ENCODE results near the gene POLG2. TPM values are rescaled to one million over a fixed set of nuclear protein-coding genes. Genes with fewer than 3 reads are reported as not detected.
"Not testable (repeated sequence)": the region's sequence is repeated elsewhere in the genome, so short reads cannot be mapped to it uniquely, and the experiment has no call there.

Gene POLG2
- total and polyA plus RNA-seq, 10 of the 15 experiments (the other 5 are each of a cell fraction or from before 2014, with no cell fraction given), result 10.2 to 27.7 (median 22.2) TPM

DNA sequence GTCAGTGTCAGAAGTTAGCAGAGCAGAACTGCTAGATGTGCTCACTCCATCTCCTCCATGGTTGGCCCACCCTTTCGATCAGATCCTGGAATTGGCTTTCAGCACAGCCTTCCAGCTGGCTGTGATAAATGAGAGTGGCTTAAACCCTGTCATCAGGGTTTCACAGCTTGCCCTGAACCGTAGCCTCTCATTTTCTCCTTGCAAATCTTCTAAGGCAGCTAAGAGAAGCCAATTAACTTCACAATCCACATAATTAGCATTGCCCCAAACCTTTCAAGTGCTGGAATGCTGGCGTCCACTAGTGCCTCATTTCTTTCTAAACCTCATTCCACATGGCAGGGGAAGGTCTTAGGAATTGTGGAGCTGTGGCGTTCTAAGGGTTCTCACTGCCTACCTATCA lies 26.2 kb downstream of the POLG2 start (continued):
- TF ChIP-seq, protein P1, sequence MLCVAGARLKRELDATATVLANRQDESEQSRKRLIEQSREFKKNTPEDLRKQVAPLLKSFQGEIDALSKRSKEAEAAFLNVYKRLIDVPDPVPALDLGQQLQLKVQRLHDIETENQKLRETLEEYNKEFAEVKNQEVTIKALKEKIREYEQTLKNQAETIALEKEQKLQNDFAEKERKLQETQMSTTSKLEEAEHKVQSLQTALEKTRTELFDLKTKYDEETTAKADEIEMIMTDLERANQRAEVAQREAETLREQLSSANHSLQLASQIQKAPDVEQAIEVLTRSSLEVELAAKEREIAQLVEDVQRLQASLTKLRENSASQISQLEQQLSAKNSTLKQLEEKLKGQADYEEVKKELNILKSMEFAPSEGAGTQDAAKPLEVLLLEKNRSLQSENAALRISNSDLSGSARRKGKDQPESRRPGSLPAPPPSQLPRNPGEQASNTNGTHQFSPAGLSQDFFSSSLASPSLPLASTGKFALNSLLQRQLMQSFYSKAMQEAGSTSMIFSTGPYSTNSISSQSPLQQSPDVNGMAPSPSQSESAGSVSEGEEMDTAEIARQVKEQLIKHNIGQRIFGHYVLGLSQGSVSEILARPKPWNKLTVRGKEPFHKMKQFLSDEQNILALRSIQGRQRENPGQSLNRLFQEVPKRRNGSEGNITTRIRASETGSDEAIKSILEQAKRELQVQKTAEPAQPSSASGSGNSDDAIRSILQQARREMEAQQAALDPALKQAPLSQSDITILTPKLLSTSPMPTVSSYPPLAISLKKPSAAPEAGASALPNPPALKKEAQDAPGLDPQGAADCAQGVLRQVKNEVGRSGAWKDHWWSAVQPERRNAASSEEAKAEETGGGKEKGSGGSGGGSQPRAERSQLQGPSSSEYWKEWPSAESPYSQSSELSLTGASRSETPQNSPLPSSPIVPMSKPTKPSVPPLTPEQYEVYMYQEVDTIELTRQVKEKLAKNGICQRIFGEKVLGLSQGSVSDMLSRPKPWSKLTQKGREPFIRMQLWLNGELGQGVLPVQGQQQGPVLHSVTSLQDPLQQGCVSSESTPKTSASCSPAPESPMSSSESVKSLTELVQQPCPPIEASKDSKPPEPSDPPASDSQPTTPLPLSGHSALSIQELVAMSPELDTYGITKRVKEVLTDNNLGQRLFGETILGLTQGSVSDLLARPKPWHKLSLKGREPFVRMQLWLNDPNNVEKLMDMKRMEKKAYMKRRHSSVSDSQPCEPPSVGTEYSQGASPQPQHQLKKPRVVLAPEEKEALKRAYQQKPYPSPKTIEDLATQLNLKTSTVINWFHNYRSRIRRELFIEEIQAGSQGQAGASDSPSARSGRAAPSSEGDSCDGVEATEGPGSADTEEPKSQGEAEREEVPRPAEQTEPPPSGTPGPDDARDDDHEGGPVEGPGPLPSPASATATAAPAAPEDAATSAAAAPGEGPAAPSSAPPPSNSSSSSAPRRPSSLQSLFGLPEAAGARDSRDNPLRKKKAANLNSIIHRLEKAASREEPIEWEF (IDR thresholded peaks at IDR 0.05; ENCODE audit: insufficient replicate concordance, low read depth, low read length), result no peak
- TF ChIP-seq, protein P2, sequence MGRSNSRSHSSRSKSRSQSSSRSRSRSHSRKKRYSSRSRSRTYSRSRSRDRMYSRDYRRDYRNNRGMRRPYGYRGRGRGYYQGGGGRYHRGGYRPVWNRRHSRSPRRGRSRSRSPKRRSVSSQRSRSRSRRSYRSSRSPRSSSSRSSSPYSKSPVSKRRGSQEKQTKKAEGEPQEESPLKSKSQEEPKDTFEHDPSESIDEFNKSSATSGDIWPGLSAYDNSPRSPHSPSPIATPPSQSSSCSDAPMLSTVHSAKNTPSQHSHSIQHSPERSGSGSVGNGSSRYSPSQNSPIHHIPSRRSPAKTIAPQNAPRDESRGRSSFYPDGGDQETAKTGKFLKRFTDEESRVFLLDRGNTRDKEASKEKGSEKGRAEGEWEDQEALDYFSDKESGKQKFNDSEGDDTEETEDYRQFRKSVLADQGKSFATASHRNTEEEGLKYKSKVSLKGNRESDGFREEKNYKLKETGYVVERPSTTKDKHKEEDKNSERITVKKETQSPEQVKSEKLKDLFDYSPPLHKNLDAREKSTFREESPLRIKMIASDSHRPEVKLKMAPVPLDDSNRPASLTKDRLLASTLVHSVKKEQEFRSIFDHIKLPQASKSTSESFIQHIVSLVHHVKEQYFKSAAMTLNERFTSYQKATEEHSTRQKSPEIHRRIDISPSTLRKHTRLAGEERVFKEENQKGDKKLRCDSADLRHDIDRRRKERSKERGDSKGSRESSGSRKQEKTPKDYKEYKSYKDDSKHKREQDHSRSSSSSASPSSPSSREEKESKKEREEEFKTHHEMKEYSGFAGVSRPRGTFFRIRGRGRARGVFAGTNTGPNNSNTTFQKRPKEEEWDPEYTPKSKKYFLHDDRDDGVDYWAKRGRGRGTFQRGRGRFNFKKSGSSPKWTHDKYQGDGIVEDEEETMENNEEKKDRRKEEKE (IDR thresholded peaks at IDR 0.05), result no peak
- TF ChIP-seq IKZF1 (conservative IDR thresholded peaks at IDR 0.05) (no peak), CBX5 (IDR thresholded peaks at IDR 0.05; ENCODE audit: low read depth) (no peak), TCF3 (IDR thresholded peaks at IDR 0.05; ENCODE audit: borderline replicate concordance, insufficient read depth, low read depth, low read length) (no peak), CREM (IDR thresholded peaks at IDR 0.05; ENCODE audit: low read depth) (no peak), NFXL1 (IDR thresholded peaks at IDR 0.05; ENCODE audit: borderline replicate concordance) (no peak), RCOR1 (conservative IDR thresholded peaks at IDR 0.05; ENCODE audit: low read depth, low read length) (no peak)
- TF ChIP-seq, protein P3, sequence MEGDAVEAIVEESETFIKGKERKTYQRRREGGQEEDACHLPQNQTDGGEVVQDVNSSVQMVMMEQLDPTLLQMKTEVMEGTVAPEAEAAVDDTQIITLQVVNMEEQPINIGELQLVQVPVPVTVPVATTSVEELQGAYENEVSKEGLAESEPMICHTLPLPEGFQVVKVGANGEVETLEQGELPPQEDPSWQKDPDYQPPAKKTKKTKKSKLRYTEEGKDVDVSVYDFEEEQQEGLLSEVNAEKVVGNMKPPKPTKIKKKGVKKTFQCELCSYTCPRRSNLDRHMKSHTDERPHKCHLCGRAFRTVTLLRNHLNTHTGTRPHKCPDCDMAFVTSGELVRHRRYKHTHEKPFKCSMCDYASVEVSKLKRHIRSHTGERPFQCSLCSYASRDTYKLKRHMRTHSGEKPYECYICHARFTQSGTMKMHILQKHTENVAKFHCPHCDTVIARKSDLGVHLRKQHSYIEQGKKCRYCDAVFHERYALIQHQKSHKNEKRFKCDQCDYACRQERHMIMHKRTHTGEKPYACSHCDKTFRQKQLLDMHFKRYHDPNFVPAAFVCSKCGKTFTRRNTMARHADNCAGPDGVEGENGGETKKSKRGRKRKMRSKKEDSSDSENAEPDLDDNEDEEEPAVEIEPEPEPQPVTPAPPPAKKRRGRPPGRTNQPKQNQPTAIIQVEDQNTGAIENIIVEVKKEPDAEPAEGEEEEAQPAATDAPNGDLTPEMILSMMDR (IDR thresholded peaks at IDR 0.05 in 2 of 3, conservative IDR thresholded peaks at IDR 0.05 in 1 of 3; ENCODE audit: control insufficient read depth in 2 of 3, extremely low read depth in 1 of 3, insufficient read depth in 1 of 3, low read depth in 3 of 3, low read length in 3 of 3), result no peak

DNA sequence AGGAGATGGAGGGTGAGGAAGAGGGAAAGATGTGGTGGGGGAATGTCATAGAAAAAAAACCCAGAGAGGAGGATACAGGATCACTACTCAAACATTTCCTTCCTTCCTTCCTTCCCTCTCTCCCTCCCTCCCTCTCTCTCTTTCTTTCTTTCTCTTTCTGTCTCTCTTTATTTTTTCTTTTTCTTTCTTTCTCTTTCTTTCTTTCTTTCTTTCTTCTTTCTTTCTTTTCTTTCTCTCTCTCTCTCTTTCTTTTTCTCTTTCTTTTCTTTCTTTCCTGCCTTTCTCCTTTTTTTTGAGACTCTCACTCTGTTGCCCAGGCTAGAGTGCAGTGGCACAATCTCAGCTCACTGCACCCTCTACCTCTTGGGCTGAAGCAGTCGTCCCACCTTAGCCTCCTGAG lies 30.0 kb downstream of the POLG2 start:
- not testable (repeated sequence) for FAIRE-seq

More for the DNA sequence above, 30.0 kb downstream of the POLG2 start:
- WGBS (ENCODE audit: insufficient coverage, insufficient replicate concordance, low lambda C conversion rate, missing lambda C conversion rate), result 55% methylated on average over 1 of the region's 1 CpG
- DNase-seq (ENCODE audit: low read depth, low spot score); H3K79me2 ChIP-seq (ENCODE audit: control insufficient read depth, insufficient read depth, low read length); H3K4me3 ChIP-seq; in situ Hi-C loops (cut with MboI); H3K36me3 ChIP-seq (ENCODE audit: control insufficient read depth in 2 of 2, insufficient read depth in 2 of 2, low read length in 1 of 2); H3K9me3 ChIP-seq (replicated peaks; ENCODE audit: control insufficient read depth, insufficient read depth, low read length); H3K4me1 ChIP-seq (ENCODE audit: control insufficient read depth, insufficient read depth, low read length); H3K9ac ChIP-seq (ENCODE audit: control insufficient read depth, insufficient read depth, low read length); SMC1A ChIA-PET (ENCODE audit: uncharacterized antibody, unreplicated experiment); H3K27ac ChIP-seq (ENCODE audit: control insufficient read depth, insufficient read depth); H4K20me1 ChIP-seq (ENCODE audit: control insufficient read depth, insufficient read depth); BruUV-seq (replicated peaks); H3K27me3 ChIP-seq (replicated peaks in 1 of 2; ENCODE audit: control insufficient read depth in 2 of 2, insufficient read depth in 2 of 2, low read length in 1 of 2); ATAC-seq; H3K4me2 ChIP-seq (ENCODE audit: control insufficient read depth, insufficient read depth); RAD21 ChIA-PET (ENCODE audit: unreplicated experiment); H2AFZ ChIP-seq (ENCODE audit: control insufficient read depth, low read depth, low read length); intact Hi-C loops (cut with micrococcal nuclease; ENCODE audit: unreplicated experiment): not testable (repeated sequence)
- ChIA-PET POLR2A (interaction anchor here (0.5 to 0.6 kb wide), 2 partner anchors 38 to 547 kb away, joined by 3 to 5 read pairs; no protein-coding TSS in a partner anchor), CTCF (interaction anchor here (1.4 kb wide), 1 partner anchor 25 kb away, joined by 6 read pairs; no protein-coding TSS in a partner anchor)

Data from GM12878 (cell line).